Measurements from ENCODE around the gene LHPP. TPM values are rescaled to one million over a fixed set of nuclear protein-coding genes. Genes with fewer than 3 reads are reported as not detected.

The LHPP gene
- total and polyA plus RNA-seq, 11 donors, result 5.6 to 23.5 (median 13.2) TPM

DNA sequence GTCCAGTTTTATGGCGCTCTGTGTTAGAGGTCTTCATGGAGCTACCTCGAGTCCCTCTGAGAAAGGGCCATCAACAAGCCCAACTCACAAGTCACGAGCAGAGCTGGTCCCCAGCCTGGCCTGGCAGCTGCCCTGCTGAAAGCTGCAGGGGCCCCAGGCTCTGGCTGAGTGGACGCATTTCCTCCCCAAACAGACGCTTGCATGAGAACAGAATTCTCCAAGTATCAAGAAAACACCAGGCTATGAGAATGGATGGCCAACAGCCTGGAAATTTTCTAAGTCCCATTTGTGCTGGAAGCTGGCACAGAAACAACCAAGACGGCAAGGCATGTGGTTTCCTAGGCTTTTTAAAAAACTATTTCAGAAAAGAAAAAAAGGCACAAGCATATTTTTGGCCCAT lies 167.8 kb downstream of the LHPP start:
- no peak for ATAC-seq
- no peaks in the 10 kb centered on the region for H3K36me3 ChIP-seq
- H3K9me3 ChIP-seq, result no peaks in the 10 kb centered on the region
- 54 to 63% (median 59%) methylated on average over 6 of the region's 6 CpGs for WGBS, 4 donors
- no peak for DNase-seq
- H3K27ac ChIP-seq, result peak overlapping the region in 10 of 12 donors; percentile 38 to 76 (median 58)
- no peak overlapping the region for H3K4me3 ChIP-seq
- intact Hi-C loops (cut with DNase I), result loop anchor here in 6 of 10 donors (5.0 to 10.0 kb wide), 4 partner anchors 65 to 113 kb away; partner anchors contain the start of gene FAM53B (in 2 of the 6)
- H3K27me3 ChIP-seq, result no peaks in the 10 kb centered on the region
- H3K4me1 ChIP-seq, result peaks cover 7 to 91% (median 82%) of the 10 kb centered on the region in 12 donors
- TF ChIP-seq POLR2A (IDR thresholded peaks at IDR 0.05), result no peak
- TF ChIP-seq, protein P1, sequence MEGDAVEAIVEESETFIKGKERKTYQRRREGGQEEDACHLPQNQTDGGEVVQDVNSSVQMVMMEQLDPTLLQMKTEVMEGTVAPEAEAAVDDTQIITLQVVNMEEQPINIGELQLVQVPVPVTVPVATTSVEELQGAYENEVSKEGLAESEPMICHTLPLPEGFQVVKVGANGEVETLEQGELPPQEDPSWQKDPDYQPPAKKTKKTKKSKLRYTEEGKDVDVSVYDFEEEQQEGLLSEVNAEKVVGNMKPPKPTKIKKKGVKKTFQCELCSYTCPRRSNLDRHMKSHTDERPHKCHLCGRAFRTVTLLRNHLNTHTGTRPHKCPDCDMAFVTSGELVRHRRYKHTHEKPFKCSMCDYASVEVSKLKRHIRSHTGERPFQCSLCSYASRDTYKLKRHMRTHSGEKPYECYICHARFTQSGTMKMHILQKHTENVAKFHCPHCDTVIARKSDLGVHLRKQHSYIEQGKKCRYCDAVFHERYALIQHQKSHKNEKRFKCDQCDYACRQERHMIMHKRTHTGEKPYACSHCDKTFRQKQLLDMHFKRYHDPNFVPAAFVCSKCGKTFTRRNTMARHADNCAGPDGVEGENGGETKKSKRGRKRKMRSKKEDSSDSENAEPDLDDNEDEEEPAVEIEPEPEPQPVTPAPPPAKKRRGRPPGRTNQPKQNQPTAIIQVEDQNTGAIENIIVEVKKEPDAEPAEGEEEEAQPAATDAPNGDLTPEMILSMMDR (IDR thresholded peaks at IDR 0.05), result no peak

DNA sequence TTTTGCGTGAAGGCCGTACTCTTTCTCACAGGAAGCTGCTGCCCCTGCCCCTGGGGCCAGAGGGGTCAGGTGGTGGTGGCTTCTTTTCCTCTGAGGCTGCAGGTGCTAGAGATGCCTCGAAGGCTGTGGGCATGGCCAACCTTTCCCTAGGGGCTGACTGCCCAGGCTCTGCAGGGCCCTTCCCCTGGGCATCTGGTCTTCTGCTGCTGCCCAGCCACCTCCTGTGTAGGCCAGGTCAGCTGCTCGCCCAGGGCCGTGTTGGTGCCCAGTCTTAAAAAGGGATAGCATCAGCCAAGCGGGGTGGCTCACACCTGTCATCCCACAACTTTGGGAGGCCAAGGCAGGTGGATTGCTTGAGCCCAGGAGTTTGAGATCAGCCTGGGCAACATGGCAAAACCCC lies 168.2 kb downstream of the LHPP start:
- Histone ChIP-seq H3K27me3 (no peaks in the 10 kb centered on the region), H3K36me3 (no peaks in the 10 kb centered on the region), H3K4me1 (peaks cover 7 to 87% (median 79%) of the 10 kb centered on the region in 12 donors), H3K27ac (peak overlapping the region in 8 of 12 donors; percentile 41 to 76 (median 61)), H3K4me3 (no peak overlapping the region), H3K9me3 (no peaks in the 10 kb centered on the region)
- no peak for TF ChIP-seq POLR2A (IDR thresholded peaks at IDR 0.05)
- TF ChIP-seq, protein P1 (IDR thresholded peaks at IDR 0.05), result no peak
- intact Hi-C loops (cut with DNase I), result loop anchor here in 8 of 10 donors (5.0 to 10.0 kb wide), 5 partner anchors 65 to 112 kb away; partner anchors contain the start of gene FAM53B (in 5 of the 8)
- 64 to 72% (median 70%) methylated on average over 6 of the region's 6 CpGs for WGBS, 4 donors
- DNase-seq, result no peak
- no peak for ATAC-seq

DNA sequence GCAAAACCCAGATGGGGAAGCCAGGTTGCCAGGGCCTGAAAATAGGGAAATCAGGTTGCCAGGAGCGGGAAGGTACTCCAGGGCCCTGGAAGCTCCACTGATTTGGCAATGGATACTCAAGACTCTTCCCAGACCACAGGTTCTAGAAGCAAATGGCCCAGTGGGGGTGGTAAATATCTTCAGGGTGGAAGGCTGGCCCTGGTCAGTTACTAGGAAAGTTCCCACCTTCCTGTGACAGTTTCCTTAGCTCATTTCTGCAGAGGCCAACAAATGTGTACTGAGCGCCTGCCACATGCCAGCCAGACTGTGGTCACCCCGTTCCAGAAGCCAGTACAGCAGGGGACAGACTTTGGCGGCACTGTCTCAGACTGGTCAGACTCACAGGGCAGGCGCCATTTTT lies 168.9 kb downstream of the LHPP start:
- 90 to 98% (median 92%) methylated on average over 5 of the region's 5 CpGs for WGBS, 4 donors
- H3K27ac ChIP-seq, result peak overlapping the region in 5 of 12 donors; percentile 41 to 77 (median 75)
- TF ChIP-seq, protein P1 (IDR thresholded peaks at IDR 0.05), result no peak
- no peak for TF ChIP-seq POLR2A (IDR thresholded peaks at IDR 0.05)
- ATAC-seq, result no peak
- H3K4me3 ChIP-seq, result no peak overlapping the region
- H3K27me3 ChIP-seq, result no peaks in the 10 kb centered on the region
- no peaks in the 10 kb centered on the region for H3K9me3 ChIP-seq
- no peak for DNase-seq
- intact Hi-C loops (cut with DNase I), result loop anchor here in 4 of 10 donors (5.0 kb wide), 2 partner anchors 107 to 112 kb away; partner anchors contain the start of gene FAM53B (in 3 of the 4)
- peaks cover 7 to 80% (median 74%) of the 10 kb centered on the region in 12 donors for H3K4me1 ChIP-seq
- no peaks in the 10 kb centered on the region for H3K36me3 ChIP-seq

DNA sequence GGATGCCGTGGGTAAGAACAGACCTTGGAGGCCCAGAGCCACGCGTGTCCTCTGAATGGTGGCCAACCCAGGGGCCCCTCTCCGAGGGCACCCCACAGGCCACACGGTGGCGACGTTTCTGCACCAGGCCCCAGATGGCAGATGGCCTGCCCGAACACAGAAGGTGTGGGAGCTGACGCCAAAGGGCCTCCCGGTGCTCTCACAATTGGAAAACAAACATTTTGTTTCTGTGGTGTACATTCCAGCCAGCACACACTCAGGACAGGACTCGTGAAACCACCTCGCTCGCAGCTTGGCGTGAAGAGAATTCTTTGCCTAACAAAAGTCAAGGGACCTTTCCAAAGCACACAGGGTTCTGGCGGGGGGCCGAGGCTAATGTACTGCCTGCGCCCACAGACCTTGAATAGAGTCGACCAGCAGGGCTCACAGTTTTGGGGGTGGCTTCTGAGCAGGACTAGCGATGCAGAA lies 170.5 kb downstream of the LHPP start:
- no peak for TF ChIP-seq POLR2A (IDR thresholded peaks at IDR 0.05)
- TF ChIP-seq, protein P1 (IDR thresholded peaks at IDR 0.05), result peak; percentile 41 to 72 (median 51)
- DNase-seq (peak; percentile 53 to 83 (median 67)), ATAC-seq (peak; percentile 68 to 84 (median 82))
- Histone ChIP-seq H3K4me1 (peaks cover 7 to 78% (median 64%) of the 10 kb centered on the region in 12 donors), H3K4me3 (no peak overlapping the region), H3K36me3 (no peaks in the 10 kb centered on the region), H3K27ac (peak overlapping the region; percentile 2 to 77 (median 59)), H3K27me3 (no peaks in the 10 kb centered on the region), H3K9me3 (no peaks in the 10 kb centered on the region)
- 43 to 54% (median 50%) methylated on average over 17 to 19 of the region's 19 CpGs for WGBS, 4 donors
- intact Hi-C loops (cut with DNase I), result loop anchor here in 7 of 10 donors (1.0 to 5.0 kb wide), 5 partner anchors 105 to 112 kb away; partner anchors contain the start of gene FAM53B (in 4 of the 7)

Measured in heart left ventricle (tissue), 16 donors.